IMR-90 (cell line): ENCODE measurements around the gene PLEKHJ1. TPM values are rescaled to one million over a fixed set of nuclear protein-coding genes. Genes with fewer than 3 reads are reported as not detected.
A peak's percentile ranks its signal among the peaks of the same experiment; 100 is the strongest.

Experiments used
- ATAC-seq: fragments of 200-7000 bp; cut with Tn5 transposase; 2 replicates; pipeline ENCODE4 v1.9.1; 2020; ENCODE audit warnings: low read depth, mild to moderate bottlenecking, moderate library complexity
- BruUV-seq: library from RNA; stranded (reverse); fragments of 400-500 nt; replicated peaks from 2 replicates; lab custom pipeline; 2021; lab: Mats Ljungman, UMichigan
- CTCF ChIA-PET: fragments of 300-600 bp; formaldehyde crosslinking; extraction: SDS; loops from one replicate; lab custom pipeline; 2021; ENCODE audit warnings: antibody characterized with exemption; lab: Yijun Ruan, JAX
- POLR2A ChIA-PET: fragments of 300-600 bp; sonication (Branson Sonifier 250); formaldehyde crosslinking; loops from one replicate; lab custom pipeline; 2022; ENCODE audit warnings: antibody characterized with exemption; ENCODE audit not compliant: unreplicated experiment; lab: Charles Lee
- DNase-seq: peaks from one replicate; pipeline ENCODE4 v3.0.0; 2013
- H2AFZ ChIP-seq: replicated peaks from 2 replicates; pipeline ENCODE3; 2013; ENCODE audit warnings: low read length, mild to moderate bottlenecking; ENCODE audit not compliant: poor library complexity
- H2AK5ac ChIP-seq: 2 replicates; pipeline ENCODE4 v1.6.1; 2013; ENCODE audit warnings: low read depth, low read length, inconsistent platforms
- H2AK9ac ChIP-seq: replicated peaks from 2 replicates; pipeline ENCODE3; 2013; ENCODE audit warnings: mild to moderate bottlenecking, low read depth, low read length, moderate library complexity; ENCODE audit not compliant: poor library complexity
- H2BK120ac ChIP-seq: 2 replicates; pipeline ENCODE4 v1.6.1; 2013; ENCODE audit warnings: low read depth, low read length, inconsistent platforms
- H2BK15ac ChIP-seq: 3 replicates; pipeline ENCODE4 v1.6.1; 2013; ENCODE audit warnings: low read depth, low read length, inconsistent platforms
- H2BK20ac ChIP-seq: 2 replicates; pipeline ENCODE4 v1.6.1; 2013; ENCODE audit warnings: low read depth, mild to moderate bottlenecking, inconsistent platforms, low read length, moderate library complexity
- H2BK5ac ChIP-seq: 2 replicates; pipeline ENCODE4 v1.6.1; 2013; ENCODE audit warnings: mild to moderate bottlenecking, low read depth, low read length, inconsistent platforms; ENCODE audit not compliant: poor library complexity, severe bottlenecking
- H3K14ac ChIP-seq: replicated peaks from 2 replicates; pipeline ENCODE4 v1.6.1; 2013; ENCODE audit warnings: low read depth, low read length, inconsistent platforms
- H3K18ac ChIP-seq: 2 replicates; pipeline ENCODE4 v1.6.1; 2013; ENCODE audit warnings: low read depth, low read length, control low read depth
- H3K23ac ChIP-seq: 2 replicates; pipeline ENCODE4 v1.6.1; 2013; ENCODE audit warnings: low read depth, low read length, inconsistent platforms
- H3K27ac ChIP-seq: 2 replicates; pipeline ENCODE4 v1.5.1; 2013; ENCODE audit warnings: mild to moderate bottlenecking, control low read depth, low read length; ENCODE audit not compliant: insufficient read depth
- H3K27me3 ChIP-seq: 2 replicates; pipeline ENCODE4 v1.6.1; 2013; ENCODE audit warnings: low read length; ENCODE audit not compliant: control insufficient read depth, insufficient read depth
- H3K36me3 ChIP-seq: 2 replicates; pipeline ENCODE4 v1.6.1; 2013; ENCODE audit warnings: low read length, mixed read lengths; ENCODE audit not compliant: control insufficient read depth, insufficient read depth
- H3K4ac ChIP-seq: 2 replicates; pipeline ENCODE4 v1.6.1; 2013; ENCODE audit warnings: low read depth, low read length, inconsistent platforms
- H3K4me1 ChIP-seq: 2 replicates; pipeline ENCODE4 v1.6.1; 2013; ENCODE audit warnings: low read length, mixed read lengths; ENCODE audit not compliant: control insufficient read depth, insufficient read depth
- H3K4me2 ChIP-seq: 2 replicates; pipeline ENCODE4 v1.6.1; 2013; ENCODE audit warnings: low read depth, mild to moderate bottlenecking, control low read depth, low read length, moderate library complexity
- H3K4me3 ChIP-seq: 2 replicates; pipeline ENCODE4 v1.5.1; 2013; ENCODE audit warnings: low read depth, mild to moderate bottlenecking, control low read depth, low read length, moderate library complexity; ENCODE audit not compliant: insufficient read depth
- H3K56ac ChIP-seq: 2 replicates; pipeline ENCODE4 v1.6.1; 2013; ENCODE audit warnings: low read length, inconsistent platforms; ENCODE audit not compliant: insufficient read depth; ENCODE audit errors: extremely low read depth
- H3K79me1 ChIP-seq, 2 experiments: 2 replicates each; pipeline ENCODE4 v1.6.1; 2013; ENCODE audit warnings: low read length in 2 of 2, inconsistent platforms in 1 of 2, low read depth in 1 of 2
- H3K9ac ChIP-seq: 2 replicates; pipeline ENCODE4 v1.6.1; 2013; ENCODE audit warnings: low read depth, low read length, control low read depth
- H3K9me1 ChIP-seq: 2 replicates; pipeline ENCODE4 v1.6.1; 2013; ENCODE audit warnings: low read length, inconsistent platforms; ENCODE audit not compliant: insufficient read depth
- H3K9me3 ChIP-seq: 2 replicates; pipeline ENCODE4 v1.6.1; 2013; ENCODE audit warnings: low read length; ENCODE audit not compliant: control insufficient read depth, insufficient read depth
- H4K20me1 ChIP-seq: 2 replicates; pipeline ENCODE4 v1.6.1; 2013; ENCODE audit warnings: low read length, inconsistent platforms; ENCODE audit not compliant: insufficient read depth
- H4K5ac ChIP-seq: 2 replicates; pipeline ENCODE4 v1.6.1; 2013; ENCODE audit warnings: mild to moderate bottlenecking, low read depth, low read length, control low read depth
- H4K8ac ChIP-seq, 2 experiments: 2 replicates each; pipeline ENCODE4 v1.6.1; 2013; ENCODE audit warnings: low read depth in 2 of 2, low read length in 2 of 2, control low read depth in 1 of 2, inconsistent platforms in 1 of 2
- H4K91ac ChIP-seq: 2 replicates; pipeline ENCODE4 v1.6.1; 2013; ENCODE audit warnings: low read depth, low read length, inconsistent platforms; ENCODE audit not compliant: insufficient read depth
- CEBPB ChIP-seq: IDR thresholded peaks from 2 replicates; pipeline ENCODE4 v1.6.1; 2012; ENCODE audit warnings: low read depth, low read length, improper control_type of control experiment
- CHD1 ChIP-seq: IDR thresholded peaks from 2 replicates; pipeline ENCODE4 v1.6.1; 2012; ENCODE audit warnings: low read depth, low read length, improper control_type of control experiment
- FOS ChIP-seq: fragments of 150-350 bp; IDR thresholded peaks from 2 replicates; pipeline ENCODE4 v1.6.1; 2016; ENCODE audit warnings: low read depth, low read length
- RCOR1 ChIP-seq: IDR thresholded peaks from 2 replicates; pipeline ENCODE4 v1.6.1; 2012; ENCODE audit warnings: mild to moderate bottlenecking, low read length, improper control_type of control experiment; ENCODE audit not compliant: insufficient replicate concordance
- WGBS, 2 experiments: methylation state at CpG; one replicate each; pipeline versions ENCODE4 v1.1.5 to v1.1.7; 2013; ENCODE audit warnings: missing lambda C conversion rate in 2 of 2; ENCODE audit not compliant: insufficient read length in 1 of 2; ENCODE audit errors: extremely low coverage in 2 of 2; 5-methylcytosine and 5-hydroxymethylcytosine counted together
- dilution Hi-C: fragments of 300-500 bp; cut with HindIII; formaldehyde crosslinking; loops from one replicate; pipeline ENCODE4 v1.14.3; 2018; ENCODE audit warnings: low sequenced_read_pairs; ENCODE audit not compliant: unreplicated experiment
- in situ Hi-C: fragments of 300-500 bp; cut with MboI; formaldehyde crosslinking; loops from 3 replicates; pipeline ENCODE4 v1.14.3; 2019; ENCODE audit warnings: low sequenced_read_pairs, inconsistent platforms, mixed read lengths
- intact Hi-C: fragments of 100-400 bp; cut with micrococcal nuclease; formaldehyde crosslinking; loops from 2 replicates; pipeline ENCODE4 v1.10.0; 2022
- polyA plus RNA-seq, 3 experiments: library from polyadenylated mRNA; depleted of rRNA; stranded (reverse); fragments of >200 nt; gene quantifications; 2 replicates each; pipeline ENCODE4 v1.2.3, GENCODE V29; 2012; ENCODE audit warnings: low replicate concordance in 1 of 3
- total RNA-seq: library from RNA; depleted of rRNA; stranded (reverse); fragments of >200 nt; gene quantifications from 2 replicates; pipeline ENCODE4 v1.2.3, GENCODE V29; 2012
- TF ChIP-seq, protein P1 (sequence below): fragments of 150-350 bp; IDR thresholded peaks from 2 replicates; pipeline ENCODE4 v1.6.1; 2016; ENCODE audit warnings: low read depth, mild to moderate bottlenecking, low read length, moderate library complexity, borderline replicate concordance
- TF ChIP-seq, protein P2 (sequence below): fragments of 150-350 bp; IDR thresholded peaks from 2 replicates; pipeline ENCODE4 v1.6.1; 2017; ENCODE audit warnings: mild to moderate bottlenecking, antibody characterized with exemption, low read length, low read depth

PLEKHJ1 gene
- total and polyA plus RNA-seq, 2 of the 4 experiments (the other 2 are of a cell fraction): 31.7 to 62.8 TPM

GRCh38 chr19:2231621-2232221 lies 4.4 kb downstream of the PLEKHJ1 start:
- no peak overlapping the region for H2BK120ac ChIP-seq
- H3K9ac ChIP-seq: no peak overlapping the region
- TF ChIP-seq, protein P1, sequence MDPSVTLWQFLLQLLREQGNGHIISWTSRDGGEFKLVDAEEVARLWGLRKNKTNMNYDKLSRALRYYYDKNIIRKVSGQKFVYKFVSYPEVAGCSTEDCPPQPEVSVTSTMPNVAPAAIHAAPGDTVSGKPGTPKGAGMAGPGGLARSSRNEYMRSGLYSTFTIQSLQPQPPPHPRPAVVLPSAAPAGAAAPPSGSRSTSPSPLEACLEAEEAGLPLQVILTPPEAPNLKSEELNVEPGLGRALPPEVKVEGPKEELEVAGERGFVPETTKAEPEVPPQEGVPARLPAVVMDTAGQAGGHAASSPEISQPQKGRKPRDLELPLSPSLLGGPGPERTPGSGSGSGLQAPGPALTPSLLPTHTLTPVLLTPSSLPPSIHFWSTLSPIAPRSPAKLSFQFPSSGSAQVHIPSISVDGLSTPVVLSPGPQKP: no peak
- no peak for TF ChIP-seq RCOR1
- TF ChIP-seq CHD1: no peak
- TF ChIP-seq, protein P2, sequence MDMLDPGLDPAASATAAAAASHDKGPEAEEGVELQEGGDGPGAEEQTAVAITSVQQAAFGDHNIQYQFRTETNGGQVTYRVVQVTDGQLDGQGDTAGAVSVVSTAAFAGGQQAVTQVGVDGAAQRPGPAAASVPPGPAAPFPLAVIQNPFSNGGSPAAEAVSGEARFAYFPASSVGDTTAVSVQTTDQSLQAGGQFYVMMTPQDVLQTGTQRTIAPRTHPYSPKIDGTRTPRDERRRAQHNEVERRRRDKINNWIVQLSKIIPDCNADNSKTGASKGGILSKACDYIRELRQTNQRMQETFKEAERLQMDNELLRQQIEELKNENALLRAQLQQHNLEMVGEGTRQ: no peak
- TF ChIP-seq FOS: no peak
- TF ChIP-seq CEBPB: no peak
- in situ Hi-C loops (no loop called here), intact Hi-C loops (no loop called here), dilution Hi-C loops (no loop called here)
- no peak overlapping the region for H4K8ac ChIP-seq
- H3K4me2 ChIP-seq: no peak overlapping the region
- ATAC-seq (no peak), DNase-seq (no peak)
- H3K9me3 ChIP-seq: no peaks in the 10 kb centered on the region
- H3K23ac ChIP-seq: no peak overlapping the region
- H4K20me1 ChIP-seq: peaks cover 25% of the 10 kb centered on the region
- WGBS, 2 experiments: 93% methylated on average over 14 of the region's 21 CpGs; no CpG with 5 or more reads in 1 of the 2 experiments
- no peak overlapping the region for H4K5ac ChIP-seq
- no peak overlapping the region for H3K14ac ChIP-seq
- no peak overlapping the region for H3K18ac ChIP-seq
- no peak overlapping the region for H3K56ac ChIP-seq
- H3K4ac ChIP-seq: no peak overlapping the region
- H3K36me3 ChIP-seq: peaks cover 53% of the 10 kb centered on the region
- ChIA-PET CTCF (no interaction called here), POLR2A (no interaction called here)
- no peak overlapping the region for H2AFZ ChIP-seq
- H3K4me1 ChIP-seq: peaks cover 2% of the 10 kb centered on the region; the same call in 1 of the 2 replicates
- peak overlapping the region; percentile 79 for H2AK9ac ChIP-seq
- no peak overlapping the region for H4K91ac ChIP-seq
- H2BK5ac ChIP-seq: no peak overlapping the region
- H2BK20ac ChIP-seq: no peak overlapping the region
- no peak overlapping the region for H2AK5ac ChIP-seq
- no peak overlapping the region for H3K4me3 ChIP-seq
- H3K27ac ChIP-seq: no peak overlapping the region
- H3K27me3 ChIP-seq: no peaks in the 10 kb centered on the region
- BruUV-seq: no TSS peak
- H3K9me1 ChIP-seq: no peaks in the 10 kb centered on the region; the same call in 1 of the 2 replicates
- H2BK15ac ChIP-seq: no peak overlapping the region
- peaks cover 9 to 43% of the 10 kb centered on the region in 2 experiments for H3K79me1 ChIP-seq
